ENCODE data around the gene TCP11. TPM values are rescaled to one million over a fixed set of nuclear protein-coding genes. Genes with fewer than 3 reads are reported as not detected.

The TCP11 gene
- total and polyA plus RNA-seq, 2 donors (not counting 1 experiment from before 2014, with no cell fraction given): not detected

- H3K4me1 Mint-ChIP-seq: no peaks in the 10 kb centered on the region
- H3K4me3 Mint-ChIP-seq: no peak overlapping the region
- 90% methylated on average over 13 of the region's 17 CpGs for WGBS (ENCODE audit: insufficient coverage)
- Histone ChIP-seq H3K27ac (ENCODE audit: low read length in 2 of 2) (no peak overlapping the region), H3K36me3 (replicated peaks in 1 of 2; ENCODE audit: control extremely low read depth in 1 of 2, control insufficient read depth in 1 of 2, extremely low read depth in 1 of 2, insufficient read depth in 2 of 2, low read length in 1 of 2) (peaks cover 0 to 20% of the 10 kb centered on the region in 2 experiments), H3K9me3 (ENCODE audit: control extremely low read depth in 1 of 3, control insufficient read depth in 2 of 3, insufficient read depth in 1 of 3, low read length in 2 of 3) (no peaks in the 10 kb centered on the region), H4K20me1 (ENCODE audit: control insufficient read depth, insufficient read depth, low read length, poor library complexity, severe bottlenecking) (no peaks in the 10 kb centered on the region), H3K4me1 (ENCODE audit: control insufficient read depth in 2 of 2, insufficient read depth in 2 of 2, low read length in 2 of 2) (no peaks in the 10 kb centered on the region), H2AFZ (ENCODE audit: insufficient read depth, low read depth, low read length, poor library complexity, severe bottlenecking) (no peak overlapping the region), H3K4me3 (ENCODE audit: control extremely low read depth in 1 of 5, extremely low read depth in 1 of 5, insufficient read depth in 1 of 5, low read depth in 2 of 5, low read length in 4 of 5) (no peak overlapping the region), H3K27me3 (replicated peaks in 1 of 4; ENCODE audit: control extremely low read depth in 1 of 4, control insufficient read depth in 3 of 4, insufficient read depth in 4 of 4, low read length in 3 of 4) (no peaks in the 10 kb centered on the region), H3K9ac (ENCODE audit: low read length) (no peak overlapping the region), H3K79me2 (ENCODE audit: control insufficient read depth, insufficient read depth, low read length) (no peaks in the 10 kb centered on the region), H3K4me2 (replicated peaks; ENCODE audit: low read depth, low read length, poor library complexity, severe bottlenecking) (no peak overlapping the region)
- intact Hi-C loops (cut with micrococcal nuclease): no loop called here
- DNase-seq (no peak), ATAC-seq (ENCODE audit: low read depth) (no peak)
- no peaks in the 10 kb centered on the region for H3K27me3 Mint-ChIP-seq
- POLR2A ChIA-PET: no interaction called here
- no peak overlapping the region for H3K27ac Mint-ChIP-seq
- CTCF ChIA-PET: no interaction called here
- TF ChIP-seq EZH2 (IDR thresholded peaks at IDR 0.05; ENCODE audit: borderline replicate concordance, insufficient read depth, low read depth, low read length, poor library complexity, severe bottlenecking) (no peak), CTCF (IDR thresholded peaks at IDR 0.05) (no peak)
- H3K9me3 Mint-ChIP-seq (ENCODE audit: insufficient read depth): no peaks in the 10 kb centered on the region
Observed at GRCh38 chr6:35076997-35077712, 64.0 kb downstream of the TCP11 start.

GRCh38 chr6:35073766-35074471, 67.2 kb downstream of the TCP11 start:
- Mint-ChIP-seq H3K9me3 (ENCODE audit: insufficient read depth) (no peaks in the 10 kb centered on the region), H3K4me1 (no peaks in the 10 kb centered on the region), H3K27me3 (no peaks in the 10 kb centered on the region), H3K27ac (no peak overlapping the region), H3K4me3 (no peak overlapping the region)
- DNase-seq: no peak
- H3K4me1 ChIP-seq (ENCODE audit: control insufficient read depth in 2 of 2, insufficient read depth in 2 of 2, low read length in 2 of 2): no peaks in the 10 kb centered on the region
- no peaks in the 10 kb centered on the region for H3K27me3 ChIP-seq (replicated peaks in 1 of 4; ENCODE audit: control extremely low read depth in 1 of 4, control insufficient read depth in 3 of 4, insufficient read depth in 4 of 4, low read length in 3 of 4)
- H2AFZ ChIP-seq (ENCODE audit: insufficient read depth, low read depth, low read length, poor library complexity, severe bottlenecking): no peak overlapping the region
- no peaks in the 10 kb centered on the region for H3K79me2 ChIP-seq (ENCODE audit: control insufficient read depth, insufficient read depth, low read length)
- H3K4me3 ChIP-seq (ENCODE audit: control extremely low read depth in 1 of 5, extremely low read depth in 1 of 5, insufficient read depth in 1 of 5, low read depth in 2 of 5, low read length in 4 of 5): no peak overlapping the region
- no peak overlapping the region for H3K27ac ChIP-seq (ENCODE audit: low read length in 2 of 2)
- peaks cover 0 to 8% of the 10 kb centered on the region in 2 experiments for H3K36me3 ChIP-seq (replicated peaks in 1 of 2; ENCODE audit: control extremely low read depth in 1 of 2, control insufficient read depth in 1 of 2, extremely low read depth in 1 of 2, insufficient read depth in 2 of 2, low read length in 1 of 2)
- POLR2A ChIA-PET: no interaction called here
- CTCF ChIA-PET: interaction anchor here (0.7 to 1.1 kb wide), 2 partner anchors 73 to 465 kb away, joined by 3 to 5 read pairs; no protein-coding TSS in a partner anchor
- no peaks in the 10 kb centered on the region for H3K9me3 ChIP-seq (ENCODE audit: control extremely low read depth in 1 of 3, control insufficient read depth in 2 of 3, insufficient read depth in 1 of 3, low read length in 2 of 3)
- no peak overlapping the region for H3K9ac ChIP-seq (ENCODE audit: low read length)
- 95% methylated on average over 19 of the region's 20 CpGs for WGBS (ENCODE audit: insufficient coverage)
- H3K4me2 ChIP-seq (replicated peaks; ENCODE audit: low read depth, low read length, poor library complexity, severe bottlenecking): no peak overlapping the region
- H4K20me1 ChIP-seq (ENCODE audit: control insufficient read depth, insufficient read depth, low read length, poor library complexity, severe bottlenecking): no peaks in the 10 kb centered on the region
- TF ChIP-seq CTCF (IDR thresholded peaks at IDR 0.05) (no peak), EZH2 (IDR thresholded peaks at IDR 0.05; ENCODE audit: borderline replicate concordance, insufficient read depth, low read depth, low read length, poor library complexity, severe bottlenecking) (no peak)
- intact Hi-C loops (cut with micrococcal nuclease): no loop called here
- no peak for ATAC-seq (ENCODE audit: low read depth)

All from B cell (primary cell).